Hematopoietic multipotent progenitor cell treated with erythropoietin and hydrocortisone succinate and interleukin-3 and kit ligand, for 8 days (in vitro differentiated cells): ENCODE results near the gene LDLRAD2.

ENCODE experiments used
- DNase-seq: peaks from one replicate; pipeline ENCODE4 v3.0.0-alpha.2; 2015

LDLRAD2 gene

GRCh38 chr1:21845646-21846641 is 33.9 kb downstream of the LDLRAD2 start:
- DNase-seq: no peak

GRCh38 chr1:21847223-21848205 is 35.4 kb downstream of the LDLRAD2 start:
- no peak for DNase-seq

GRCh38 chr1:21848524-21849174 is 36.6 kb downstream of the LDLRAD2 start:
- DNase-seq: no peak

DNA sequence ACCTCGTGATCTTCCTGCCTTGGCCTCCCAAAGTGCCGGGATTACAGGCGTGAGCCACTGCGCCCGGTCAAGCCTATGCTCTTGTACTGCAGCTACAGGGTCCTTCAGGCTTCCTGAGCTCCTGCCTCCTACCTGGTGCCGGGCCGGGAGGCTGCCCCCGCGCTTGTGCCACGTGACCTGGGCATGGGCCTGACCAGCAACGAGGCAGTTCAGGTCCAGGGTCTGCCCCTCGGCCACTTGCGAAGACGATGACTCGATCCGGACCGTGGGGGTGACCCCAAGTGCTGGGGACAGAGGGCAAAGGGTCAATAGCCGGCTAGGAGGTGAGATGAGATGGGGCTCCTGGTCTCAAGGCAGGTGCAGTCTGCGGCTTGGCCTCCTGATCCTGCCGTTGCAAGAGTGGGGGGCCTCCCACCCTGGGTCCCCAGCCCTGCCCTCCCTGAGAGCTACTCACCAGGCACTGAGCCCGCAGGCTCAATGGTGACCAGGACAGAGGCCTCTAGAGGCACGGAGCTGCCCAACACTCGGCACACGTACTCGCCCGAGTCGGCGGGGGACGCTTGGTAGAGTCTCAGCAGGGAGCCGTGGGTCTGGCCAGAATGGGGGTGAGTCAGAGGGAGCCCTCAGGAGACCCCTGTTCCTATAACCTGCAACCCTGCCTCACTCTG is 38.0 kb downstream of the LDLRAD2 start:
- no peak for DNase-seq

DNA sequence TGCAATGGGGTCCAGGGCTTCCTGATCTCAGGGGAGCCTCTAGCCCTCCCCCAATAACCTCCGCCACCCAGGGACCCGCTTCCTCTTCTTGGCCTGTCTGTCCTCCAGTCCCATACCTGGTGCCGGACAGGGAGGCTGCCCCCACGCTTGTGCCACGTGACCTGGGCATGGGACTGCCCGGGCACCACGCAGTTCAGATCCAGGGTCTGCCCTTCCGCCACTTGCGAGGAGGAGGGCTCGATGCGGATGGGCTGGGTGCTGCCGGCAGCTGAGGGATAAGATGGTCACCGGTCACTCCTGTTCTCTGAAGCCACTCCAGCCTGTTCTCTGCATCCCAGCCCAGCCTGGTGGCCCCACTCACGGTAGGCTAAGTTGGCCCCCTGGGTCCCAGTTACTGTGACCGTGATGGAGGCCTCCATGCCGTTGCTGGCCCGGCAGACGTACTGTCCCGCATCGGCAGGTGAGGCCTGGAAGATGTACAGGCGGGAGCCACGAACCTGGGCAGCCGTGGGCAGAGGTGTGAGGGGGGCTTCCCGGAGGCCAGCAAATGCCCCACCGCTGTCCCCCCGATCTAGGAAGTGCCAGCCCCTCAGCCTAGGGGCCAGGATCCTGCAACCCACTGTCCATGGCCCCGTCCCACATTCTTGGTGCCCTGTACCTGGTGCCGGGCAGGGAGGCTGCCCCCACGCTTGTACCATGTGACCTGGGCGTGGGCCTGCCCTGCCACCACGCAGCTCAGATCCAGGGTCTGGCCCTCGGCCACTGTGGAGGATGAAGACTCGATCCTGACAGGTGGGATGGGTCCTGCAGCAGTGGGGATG is 39.6 kb downstream of the LDLRAD2 start:
- no peak for DNase-seq

DNA sequence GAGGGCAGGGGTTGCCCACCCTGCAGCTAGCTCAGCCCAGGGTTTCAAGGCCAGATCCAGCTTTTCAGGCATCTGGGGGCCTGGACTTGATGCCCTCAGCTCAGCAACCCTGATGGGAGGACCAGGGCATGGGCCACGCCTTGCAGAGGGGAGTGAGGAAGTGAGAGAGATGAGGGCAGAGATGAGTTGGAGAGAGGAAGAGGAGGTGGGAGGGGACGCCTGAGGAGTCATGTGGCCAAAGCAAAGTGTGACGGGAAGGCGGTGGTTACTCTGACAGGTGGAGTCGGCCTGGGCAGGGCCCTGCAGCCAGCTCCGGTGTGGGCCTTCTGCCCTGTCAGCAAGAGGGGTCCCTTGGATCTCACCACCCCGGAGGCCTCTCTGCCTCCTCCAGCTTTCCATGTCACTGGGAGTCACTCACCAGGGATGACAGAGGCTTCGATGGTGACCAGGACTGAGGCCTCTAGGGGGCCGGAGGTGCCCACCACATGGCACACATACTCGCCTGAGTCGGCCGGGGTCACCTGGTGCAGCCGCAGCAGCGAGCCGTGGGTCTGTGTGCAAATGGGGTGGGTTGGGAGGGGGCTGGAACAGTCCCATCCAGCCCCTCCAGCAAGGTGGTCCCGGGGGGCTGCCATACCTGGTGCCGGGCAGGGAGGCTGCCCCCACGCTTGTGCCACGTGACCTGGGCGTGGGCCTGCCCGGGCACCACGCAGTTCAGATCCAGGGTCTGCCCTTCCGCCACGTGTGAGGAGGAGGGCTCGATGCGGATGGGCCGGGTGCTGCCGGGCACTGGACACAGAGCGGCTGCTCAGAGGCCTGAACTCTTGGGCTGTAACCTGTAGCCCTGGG is 40.4 kb downstream of the LDLRAD2 start:
- no peak for DNase-seq

DNA sequence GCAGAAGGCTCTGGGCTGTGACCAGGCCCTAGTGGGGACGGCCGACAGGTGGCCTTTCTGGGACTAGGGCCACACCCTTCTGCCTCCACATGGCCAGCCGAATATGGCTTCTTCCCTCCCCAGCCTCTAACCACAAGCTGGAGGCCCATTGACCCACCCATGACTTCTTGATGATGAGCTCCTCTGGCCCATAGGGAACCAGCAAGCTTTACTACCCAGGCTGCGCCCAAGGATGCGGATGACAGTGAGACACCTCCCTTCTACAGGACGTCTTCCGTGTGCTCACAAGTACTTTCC is 41.0 kb downstream of the LDLRAD2 start:
- DNase-seq: peak; percentile 35

GRCh38 chr1:21854090-21854750 is 42.2 kb downstream of the LDLRAD2 start:
- DNase-seq: no peak

DNA sequence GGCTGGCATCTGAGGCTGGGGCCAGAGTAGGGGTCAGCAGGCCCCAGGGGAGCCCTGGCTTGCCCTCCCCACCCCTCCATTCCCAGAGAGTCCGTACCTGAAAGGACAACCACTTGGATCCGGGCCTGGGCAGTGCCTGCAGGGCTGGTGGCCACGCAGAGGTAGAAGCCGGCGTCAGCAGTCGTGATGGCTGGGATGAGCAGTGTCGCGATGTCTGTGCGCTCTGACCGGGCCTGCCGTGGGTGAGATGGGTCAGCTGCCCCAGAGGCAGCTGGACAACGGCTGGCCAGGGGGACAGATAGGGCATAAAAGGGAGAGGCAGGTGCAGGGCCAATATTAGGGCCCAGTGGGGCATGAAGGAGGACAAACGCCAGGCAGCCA is 42.7 kb downstream of the LDLRAD2 start:
- DNase-seq: no peak

- DNase-seq: no peak
Measured at GRCh38 chr1:21855257-21856096, 43.4 kb downstream of the LDLRAD2 start.

DNA sequence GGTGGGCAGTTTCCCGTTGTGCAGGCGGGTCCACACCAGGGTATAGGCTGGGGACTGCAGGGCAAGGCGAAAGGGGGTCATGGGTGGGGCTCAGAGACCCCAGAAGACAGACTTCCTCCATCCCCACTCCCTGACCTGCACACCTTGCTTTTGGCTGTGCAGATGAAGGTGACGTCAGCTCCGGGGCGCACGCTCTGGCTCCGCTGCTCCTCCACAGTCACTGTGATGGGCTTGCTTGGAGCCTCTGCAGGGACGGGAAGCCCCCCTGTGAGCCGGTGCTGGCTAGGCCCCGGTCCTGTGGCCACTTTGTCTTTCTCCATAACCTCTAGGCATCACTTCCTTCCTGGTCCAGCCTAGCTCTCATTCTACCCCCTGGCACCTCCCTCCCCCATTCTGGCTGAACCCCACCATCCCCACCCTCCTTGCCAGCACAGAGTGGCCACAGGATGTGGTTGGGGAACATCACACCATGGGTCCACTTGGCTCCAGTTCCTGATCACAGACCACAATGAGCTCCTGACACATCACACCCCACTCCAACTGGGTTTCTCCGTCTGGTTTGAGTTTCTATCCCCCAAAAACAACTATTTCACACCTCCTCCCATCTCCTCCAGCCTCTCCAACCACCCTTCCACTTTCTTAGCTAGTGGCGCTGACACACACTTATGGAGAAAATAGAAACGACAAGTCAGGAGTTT is 45.2 kb downstream of the LDLRAD2 start:
- peak; percentile 33 for DNase-seq

DNA sequence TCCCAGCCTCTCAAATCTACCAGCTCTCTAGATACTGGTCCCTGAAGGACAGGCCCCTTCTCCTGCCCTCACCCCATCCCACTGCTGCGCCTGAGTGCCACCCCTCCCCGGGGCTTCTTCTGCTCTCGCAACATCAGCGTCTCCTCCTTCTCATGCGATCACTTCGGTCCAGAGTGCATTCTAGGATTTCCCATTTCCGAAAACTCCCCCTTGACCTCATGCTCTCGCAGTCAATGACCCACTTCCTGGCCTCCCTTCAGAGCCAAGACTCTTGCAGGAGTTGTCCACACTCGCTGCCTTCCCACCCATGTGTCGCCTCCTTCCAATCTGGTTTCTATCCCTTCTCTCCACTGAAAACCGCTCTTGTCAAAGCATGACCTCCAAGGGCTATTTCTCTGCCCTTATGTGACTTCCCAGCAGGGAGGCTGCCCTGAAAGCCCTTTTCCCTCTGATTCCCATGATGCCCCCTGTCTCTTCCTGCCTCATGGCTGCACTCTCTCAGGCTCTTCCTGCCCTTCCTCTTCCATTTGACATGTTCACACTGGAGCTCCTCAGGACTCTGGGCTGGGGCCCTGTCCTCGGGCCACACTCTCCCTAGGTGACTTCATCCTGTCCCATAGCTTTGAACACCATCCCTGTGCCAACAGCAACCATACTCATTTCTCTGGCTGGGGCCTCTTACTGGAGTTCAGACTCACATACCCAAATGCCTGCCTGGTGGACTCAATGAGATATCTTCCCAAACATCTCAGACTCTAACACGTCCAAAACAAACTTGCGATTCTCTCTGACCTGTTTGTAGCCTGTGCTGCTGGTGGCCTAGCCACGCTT is 46.0 kb downstream of the LDLRAD2 start:
- DNase-seq: no peak

DNA sequence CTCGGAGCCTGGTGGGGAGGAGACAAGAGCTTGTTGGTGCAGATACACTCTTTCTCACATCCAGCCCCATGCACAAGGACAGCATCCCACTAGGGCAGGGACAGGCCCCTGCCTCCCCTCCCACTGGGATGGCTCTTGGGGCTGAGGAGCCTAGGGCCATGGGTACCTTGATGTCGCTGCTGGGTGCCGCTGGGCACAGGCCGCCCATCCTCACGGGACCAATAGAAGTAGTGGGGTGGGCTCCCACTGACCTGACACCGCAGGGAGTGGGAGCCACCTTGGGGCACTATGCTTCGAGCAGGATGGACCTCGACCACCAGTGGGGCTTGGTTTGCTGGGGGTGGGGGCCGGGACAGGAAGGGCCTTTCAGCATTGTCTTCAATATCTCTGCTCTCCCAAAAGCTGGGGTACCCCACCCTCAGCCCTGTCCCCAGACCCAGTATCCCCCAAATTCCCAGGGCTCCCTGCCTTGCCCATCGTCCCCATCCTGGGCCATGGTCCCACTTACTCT is 47.7 kb downstream of the LDLRAD2 start:
- DNase-seq: no peak

- peak; percentile 88 for DNase-seq
Measured at GRCh38 chr1:21860971-21861370, 48.9 kb downstream of the LDLRAD2 start.

DNA sequence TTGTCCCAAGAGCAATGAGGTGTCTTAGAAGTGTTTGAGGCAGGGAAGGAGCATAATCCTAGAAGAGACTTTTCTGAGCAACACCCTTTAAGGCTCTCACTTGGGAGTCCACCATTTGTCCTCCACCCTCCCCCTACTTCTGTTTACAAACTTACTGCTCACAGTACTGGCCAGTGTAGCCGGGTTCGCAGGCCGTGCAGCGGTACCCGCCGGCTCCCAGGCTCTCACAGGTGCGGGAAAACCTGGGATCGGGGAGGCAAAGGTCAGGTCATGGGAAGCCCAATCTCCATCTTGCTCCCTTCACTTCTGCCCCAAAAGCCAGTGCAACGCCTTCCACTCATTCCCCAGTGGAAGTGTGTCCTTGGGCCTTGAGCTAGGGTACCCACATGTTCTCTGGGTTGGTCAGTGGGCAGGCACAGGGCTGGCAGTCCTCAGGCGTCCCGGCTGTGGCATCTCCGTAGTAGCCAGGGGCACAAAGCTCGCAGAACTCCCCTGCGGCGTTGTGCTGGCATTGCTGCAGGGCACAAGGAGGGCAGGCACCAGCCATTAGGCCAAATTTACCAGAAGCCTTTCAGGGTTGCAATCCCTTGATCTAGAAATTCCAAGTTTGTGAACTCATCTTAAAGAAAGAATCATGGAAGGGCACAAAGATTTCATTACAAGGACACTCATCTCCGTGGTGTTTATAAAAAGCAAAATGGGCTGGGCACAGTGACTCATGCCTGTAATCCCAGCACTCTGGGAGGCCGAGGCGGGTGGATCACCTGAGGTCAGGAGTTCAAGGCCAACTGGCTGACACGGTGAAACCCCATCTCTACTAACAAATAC is 49.8 kb downstream of the LDLRAD2 start:
- DNase-seq: no peak

DNA sequence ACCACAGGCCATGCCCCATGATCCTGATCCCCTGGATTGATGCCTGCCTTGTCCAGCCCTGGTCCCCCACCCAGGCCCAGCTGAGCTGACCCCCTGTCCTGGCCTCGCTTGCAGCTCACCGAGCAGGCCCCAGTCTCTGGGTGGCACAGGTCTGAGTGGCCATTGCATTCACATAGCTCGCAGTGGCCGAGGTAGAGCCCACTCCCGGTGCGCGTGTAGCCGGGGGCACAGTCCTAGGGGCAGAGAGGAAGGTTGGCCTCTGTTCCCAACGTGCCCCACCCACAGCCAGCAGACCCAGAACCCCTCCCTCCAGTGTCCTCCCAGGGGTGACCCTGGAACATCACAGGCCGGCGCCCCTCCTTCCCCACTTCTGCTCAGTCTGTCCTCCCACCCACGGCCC is 51.9 kb downstream of the LDLRAD2 start:
- no peak for DNase-seq
